Activated naive CD8-positive, alpha-beta T cell treated with anti-CD3 and anti-CD28 coated beads for 36 hours (primary cell): ENCODE results near the gene YY2. TPM values are rescaled to one million over a fixed set of nuclear protein-coding genes. Genes with fewer than 3 reads are reported as not detected.
A peak's percentile ranks its signal among the peaks of the same experiment; 100 is the strongest.
"Not testable (repeated sequence)": the region's sequence is repeated elsewhere in the genome, so short reads cannot be mapped to it uniquely, and the experiment has no call there.

Experiments used
- DNase-seq: peaks from one replicate; pipeline ENCODE4 v3.0.0; 2021
- H3K27ac Mint-ChIP-seq: one replicate; pipeline ENCODE4 v1.8.0; 2022; ENCODE audit warnings: mild to moderate bottlenecking, moderate library complexity, mixed read lengths
- H3K27me3 Mint-ChIP-seq: one replicate; pipeline ENCODE4 v1.8.0; 2022; ENCODE audit warnings: mild to moderate bottlenecking, mixed read lengths
- H3K36me3 Mint-ChIP-seq: one replicate; pipeline ENCODE4 v1.8.0; 2021; ENCODE audit warnings: mild to moderate bottlenecking, mixed read lengths
- H3K4me1 Mint-ChIP-seq: one replicate; pipeline ENCODE4 v1.8.0; 2021; ENCODE audit warnings: mixed read lengths
- H3K4me3 Mint-ChIP-seq: one replicate; pipeline ENCODE4 v1.8.0; 2022; ENCODE audit warnings: mild to moderate bottlenecking, moderate library complexity, mixed read lengths
- H3K9me3 Mint-ChIP-seq: one replicate; pipeline ENCODE4 v1.8.0; 2022; ENCODE audit warnings: mixed read lengths
- total RNA-seq, 2 experiments: library from RNA; stranded (reverse); gene quantifications; one replicate each; pipeline ENCODE4 v1.2.3, GENCODE V29; 2021

The YY2 gene
- total RNA-seq = 1 to 10 TPM; 2.5 TPM

DNA sequence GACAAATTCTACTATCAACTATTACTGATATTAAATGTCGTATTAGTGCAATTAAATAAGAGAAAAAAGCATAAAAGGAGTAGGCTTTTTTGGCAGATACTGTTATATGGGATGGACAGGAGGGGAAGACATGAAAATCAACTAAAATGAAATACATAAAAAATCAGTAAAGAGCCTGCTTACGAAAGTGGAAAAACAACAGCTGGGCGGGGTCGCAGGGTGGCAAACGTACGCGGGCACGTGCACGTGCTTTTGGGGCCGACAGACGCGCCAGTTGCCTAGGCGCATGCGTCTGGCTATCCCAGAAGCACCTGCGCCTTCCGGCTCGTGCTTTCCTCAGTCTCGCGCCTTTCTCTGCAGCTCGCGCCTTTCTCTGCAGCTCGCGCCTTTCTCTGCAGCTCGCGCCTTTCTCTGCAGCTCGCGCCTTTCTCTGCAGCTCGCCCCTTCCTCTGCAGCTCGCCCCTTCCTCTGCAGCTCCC, at the start of gene YY2:
YY2 (plus strand) TSS at position 51 of the 479 bp plus-strand sequence. CDS start 498 bp downstream, outside the sequence.
- no peaks in the 10 kb centered on the region for H3K9me3 Mint-ChIP-seq
- no peak within 1 kb of the TSS for H3K27ac Mint-ChIP-seq
- H3K4me3 Mint-ChIP-seq = no peak within 1 kb of the TSS
- no peak for DNase-seq
- H3K27me3 Mint-ChIP-seq = no peaks in the 10 kb centered on the region
- H3K36me3 Mint-ChIP-seq = peaks cover 8% of the 10 kb centered on the region
- no peaks in the 10 kb centered on the region for H3K4me1 Mint-ChIP-seq

DNA sequence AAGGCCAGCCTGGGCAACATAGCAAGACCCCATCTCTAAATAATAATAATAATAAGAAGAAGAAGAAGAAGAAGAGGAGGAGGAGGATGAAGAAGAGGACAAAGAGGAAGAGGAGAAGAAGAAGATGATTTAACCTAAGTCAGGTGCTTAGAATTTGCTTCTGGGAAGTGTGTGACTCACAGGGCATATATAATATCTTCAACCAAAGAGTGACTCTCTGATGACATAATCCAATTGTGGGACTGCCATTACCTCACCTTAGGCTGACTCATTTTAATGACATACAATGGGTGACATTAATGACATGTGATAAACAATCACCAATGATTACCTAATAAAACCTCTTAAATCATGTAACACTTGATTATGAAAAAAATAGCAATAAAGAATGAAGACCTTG, 49.1 kb upstream of the YY2 start:
- H3K27ac Mint-ChIP-seq = no peak overlapping the region
- peaks cover 2% of the 10 kb centered on the region for H3K36me3 Mint-ChIP-seq
- H3K9me3 Mint-ChIP-seq = peaks cover 2% of the 10 kb centered on the region
- H3K4me1 Mint-ChIP-seq = no peaks in the 10 kb centered on the region
- H3K27me3 Mint-ChIP-seq = peaks cover 4% of the 10 kb centered on the region
- H3K4me3 Mint-ChIP-seq = no peak overlapping the region
- no peak for DNase-seq

DNA sequence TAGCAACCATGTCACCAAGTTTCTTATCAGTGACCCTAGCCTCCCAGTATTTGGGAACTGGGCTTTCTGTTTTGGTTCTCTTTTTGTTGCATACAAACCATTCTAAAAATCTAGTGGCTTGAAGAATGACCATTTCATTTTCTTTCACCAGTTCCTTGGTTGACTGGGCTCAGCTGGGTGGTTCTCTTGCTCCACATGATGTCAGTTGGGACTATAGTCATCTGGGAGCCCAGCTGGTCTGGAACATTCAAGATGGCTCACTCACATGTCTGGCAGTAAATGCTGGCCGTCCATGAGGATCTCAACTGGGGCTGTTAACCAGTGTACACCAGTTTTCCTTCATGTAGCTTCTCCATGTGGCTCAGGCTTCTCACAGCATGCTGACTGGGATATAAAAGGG, 44.0 kb upstream of the YY2 start:
- Mint-ChIP-seq H3K9me3 (peaks cover 2% of the 10 kb centered on the region), H3K36me3 (peaks cover 2% of the 10 kb centered on the region), H3K4me1 (no peaks in the 10 kb centered on the region), H3K27me3 (no peaks in the 10 kb centered on the region), H3K27ac (no peak overlapping the region), H3K4me3 (no peak overlapping the region)
- DNase-seq = no peak

- H3K36me3 Mint-ChIP-seq = peaks cover 2% of the 10 kb centered on the region
- DNase-seq = no peak
- H3K4me3 Mint-ChIP-seq = no peak overlapping the region
- peaks cover 2% of the 10 kb centered on the region for H3K9me3 Mint-ChIP-seq
- no peaks in the 10 kb centered on the region for H3K4me1 Mint-ChIP-seq
- no peaks in the 10 kb centered on the region for H3K27me3 Mint-ChIP-seq
- no peak overlapping the region for H3K27ac Mint-ChIP-seq
Observed at GRCh38 chrX:21812628-21813027, 43.2 kb upstream of the YY2 start.

- no peak overlapping the region for H3K4me3 Mint-ChIP-seq
Observed at GRCh38 chrX:21813612-21814368, 42.0 kb upstream of the YY2 start.

DNA sequence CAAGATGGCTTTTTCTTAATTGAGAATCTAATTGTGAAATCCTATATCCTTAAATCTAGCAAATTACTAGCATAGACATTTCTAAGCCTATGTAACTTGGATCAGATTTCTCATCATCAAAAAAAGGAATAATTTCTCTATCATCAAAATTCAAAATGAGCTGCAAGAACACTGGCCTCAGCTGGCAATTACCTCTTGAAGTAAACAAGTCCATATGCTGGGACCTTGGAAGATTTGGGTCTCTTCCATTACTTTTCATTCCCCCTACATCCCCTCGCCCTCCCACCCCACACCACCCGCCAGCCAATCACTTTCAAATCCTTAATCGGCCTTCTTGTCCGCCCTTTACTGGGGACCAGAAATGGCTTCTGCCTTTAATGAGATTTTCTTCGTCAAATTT, 39.7 kb upstream of the YY2 start:
- no peak for DNase-seq
- Mint-ChIP-seq H3K27ac (no peak overlapping the region), H3K4me3 (no peak overlapping the region), H3K9me3 (peaks cover 2% of the 10 kb centered on the region), H3K36me3 (peaks cover 2% of the 10 kb centered on the region), H3K27me3 (no peaks in the 10 kb centered on the region), H3K4me1 (no peaks in the 10 kb centered on the region)

More at GRCh38 chrX:21813612-21814368, 42.0 kb upstream of the YY2 start:
- Mint-ChIP-seq H3K9me3 (peaks cover 2% of the 10 kb centered on the region), H3K27me3 (no peaks in the 10 kb centered on the region), H3K27ac (no peak overlapping the region), H3K4me1 (no peaks in the 10 kb centered on the region), H3K36me3 (peaks cover 2% of the 10 kb centered on the region)
- no peak for DNase-seq

DNA sequence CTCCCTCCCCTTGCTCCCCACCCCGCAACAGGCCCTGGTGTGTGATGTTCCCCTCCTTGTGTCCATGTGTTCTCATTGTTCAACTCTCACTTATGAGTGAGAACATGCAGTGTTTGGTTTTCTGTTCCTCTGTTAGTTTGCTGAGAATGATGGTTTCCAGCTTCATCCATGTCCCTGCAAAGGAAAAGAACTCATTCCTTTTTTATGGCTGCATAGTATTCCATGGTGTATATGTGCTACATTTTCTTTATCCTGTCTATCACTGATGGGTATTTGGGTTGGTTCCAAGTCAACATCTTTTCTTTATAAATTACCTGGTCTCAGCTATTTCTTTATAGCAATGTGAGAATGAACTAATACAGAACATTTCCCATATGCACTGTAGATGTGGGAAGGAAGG, 35.6 kb upstream of the YY2 start:
- not testable (repeated sequence) for H3K27ac Mint-ChIP-seq, H3K9me3 Mint-ChIP-seq

GRCh38 chrX:21821875-21822274, 33.9 kb upstream of the YY2 start:
- no peak overlapping the region for H3K4me3 Mint-ChIP-seq
- H3K27me3 Mint-ChIP-seq = no peaks in the 10 kb centered on the region
- H3K36me3 Mint-ChIP-seq = no peaks in the 10 kb centered on the region
- H3K27ac Mint-ChIP-seq = no peak overlapping the region
- DNase-seq = no peak
- H3K4me1 Mint-ChIP-seq = no peaks in the 10 kb centered on the region
- H3K9me3 Mint-ChIP-seq = no peaks in the 10 kb centered on the region

More for the DNA sequence above, 35.6 kb upstream of the YY2 start:
- not testable (repeated sequence) for H3K27me3 Mint-ChIP-seq, H3K36me3 Mint-ChIP-seq, H3K4me1 Mint-ChIP-seq, H3K4me3 Mint-ChIP-seq, DNase-seq

- no peaks in the 10 kb centered on the region for H3K27me3 Mint-ChIP-seq
- H3K36me3 Mint-ChIP-seq = no peaks in the 10 kb centered on the region
- H3K9me3 Mint-ChIP-seq = no peaks in the 10 kb centered on the region
- H3K27ac Mint-ChIP-seq = no peak overlapping the region
- no peak for DNase-seq
- H3K4me1 Mint-ChIP-seq = no peaks in the 10 kb centered on the region
- no peak overlapping the region for H3K4me3 Mint-ChIP-seq
Observed at GRCh38 chrX:21831496-21831895, 24.3 kb upstream of the YY2 start.

DNA sequence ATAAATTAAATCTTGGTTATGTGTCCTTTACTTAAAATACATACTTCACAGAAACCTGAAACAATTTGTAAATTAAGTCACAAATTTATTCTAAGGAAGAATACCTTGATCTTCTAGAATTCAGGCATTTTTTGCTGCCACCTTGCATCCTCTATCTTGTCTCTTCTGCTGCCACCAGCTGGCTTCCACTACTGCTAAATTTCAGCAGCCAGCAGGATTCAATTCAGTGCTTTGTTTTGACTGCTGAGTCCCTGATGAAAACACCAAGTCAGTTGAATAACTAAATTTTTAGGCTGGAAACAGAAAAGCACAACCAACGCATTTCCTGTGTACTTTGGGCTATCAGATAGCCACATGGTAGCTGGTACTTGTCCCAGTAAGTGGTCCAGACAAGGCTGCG, 18.7 kb upstream of the YY2 start:
- Mint-ChIP-seq H3K27me3 (no peaks in the 10 kb centered on the region), H3K4me1 (peaks cover 9% of the 10 kb centered on the region), H3K36me3 (peaks cover 3% of the 10 kb centered on the region), H3K27ac (no peak overlapping the region), H3K9me3 (no peaks in the 10 kb centered on the region), H3K4me3 (no peak overlapping the region)
- DNase-seq = no peak

DNA sequence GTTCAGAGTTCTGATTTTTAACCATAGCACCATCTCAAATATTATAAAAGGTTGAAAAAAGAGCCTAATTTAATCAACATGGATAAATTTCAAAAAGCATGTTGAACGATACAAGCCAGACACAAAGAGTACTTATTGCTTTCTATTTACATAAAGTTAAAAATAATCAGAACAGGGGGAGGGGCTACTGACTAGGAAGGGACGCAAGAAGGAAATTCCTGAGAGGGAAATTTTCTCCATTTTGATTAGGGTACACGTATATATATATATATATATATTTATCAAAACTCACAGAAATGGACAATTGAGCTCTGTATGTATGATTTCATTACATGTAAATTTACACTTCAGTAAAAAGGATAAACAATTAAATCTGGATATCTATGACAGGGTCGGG, 16.9 kb upstream of the YY2 start:
- peaks cover 9% of the 10 kb centered on the region for H3K4me1 Mint-ChIP-seq
- H3K36me3 Mint-ChIP-seq = peaks cover 3% of the 10 kb centered on the region
- peak overlapping the region; percentile 88 for H3K4me3 Mint-ChIP-seq

GRCh38 chrX:21839334-21840192, 16.2 kb upstream of the YY2 start, which contains the start of gene MBTPS2:
Gene MBTPS2, plus strand, starts transcription at chrX:21839617. Its CDS starts 118 bp downstream, at chrX:21839735.
- H3K9me3 Mint-ChIP-seq = no peaks in the 10 kb centered on the region
- peak within 1 kb of the TSS; percentile 90 for H3K27ac Mint-ChIP-seq
- H3K4me1 Mint-ChIP-seq = peaks cover 9% of the 10 kb centered on the region
- H3K27me3 Mint-ChIP-seq = no peaks in the 10 kb centered on the region
- H3K4me3 Mint-ChIP-seq = peak within 1 kb of the TSS; percentile 88
- H3K36me3 Mint-ChIP-seq = peaks cover 3% of the 10 kb centered on the region
- DNase-seq = peak; percentile 80

More for the DNA sequence above, 16.9 kb upstream of the YY2 start:
- no peaks in the 10 kb centered on the region for H3K9me3 Mint-ChIP-seq
- H3K27me3 Mint-ChIP-seq = no peaks in the 10 kb centered on the region
- no peak for DNase-seq
- peak overlapping the region; percentile 90 for H3K27ac Mint-ChIP-seq

DNA sequence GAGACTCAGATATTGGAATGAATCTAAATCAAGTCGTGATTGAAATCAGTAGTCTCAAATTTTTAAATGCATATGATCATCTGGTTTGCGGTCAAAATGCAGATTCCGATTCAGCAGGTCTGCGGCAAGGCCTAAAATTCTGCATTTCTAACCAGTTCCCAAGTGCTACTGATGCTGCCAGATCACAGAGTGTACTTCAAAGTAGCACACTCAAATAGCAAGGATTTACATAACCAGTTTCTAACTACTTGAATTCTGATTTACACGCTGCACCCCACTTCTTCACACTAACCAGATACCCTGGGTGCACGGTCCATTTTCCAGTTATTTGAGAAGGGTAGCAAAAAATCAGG, 15.6 kb upstream of the YY2 start:
- peak overlapping the region; percentile 88 for H3K4me3 Mint-ChIP-seq

GRCh38 chrX:21843179-21843578, 12.6 kb upstream of the YY2 start:
- Mint-ChIP-seq H3K4me3 (no peak overlapping the region), H3K27me3 (no peaks in the 10 kb centered on the region), H3K27ac (no peak overlapping the region), H3K9me3 (no peaks in the 10 kb centered on the region), H3K36me3 (peaks cover 10% of the 10 kb centered on the region), H3K4me1 (peaks cover 9% of the 10 kb centered on the region)
- DNase-seq = no peak

More for the DNA sequence above, 15.6 kb upstream of the YY2 start:
- H3K36me3 Mint-ChIP-seq = peaks cover 4% of the 10 kb centered on the region
- peak overlapping the region; percentile 90 for H3K27ac Mint-ChIP-seq
- no peaks in the 10 kb centered on the region for H3K27me3 Mint-ChIP-seq
- peaks cover 9% of the 10 kb centered on the region for H3K4me1 Mint-ChIP-seq
- DNase-seq = peak; percentile 3
- no peaks in the 10 kb centered on the region for H3K9me3 Mint-ChIP-seq

DNA sequence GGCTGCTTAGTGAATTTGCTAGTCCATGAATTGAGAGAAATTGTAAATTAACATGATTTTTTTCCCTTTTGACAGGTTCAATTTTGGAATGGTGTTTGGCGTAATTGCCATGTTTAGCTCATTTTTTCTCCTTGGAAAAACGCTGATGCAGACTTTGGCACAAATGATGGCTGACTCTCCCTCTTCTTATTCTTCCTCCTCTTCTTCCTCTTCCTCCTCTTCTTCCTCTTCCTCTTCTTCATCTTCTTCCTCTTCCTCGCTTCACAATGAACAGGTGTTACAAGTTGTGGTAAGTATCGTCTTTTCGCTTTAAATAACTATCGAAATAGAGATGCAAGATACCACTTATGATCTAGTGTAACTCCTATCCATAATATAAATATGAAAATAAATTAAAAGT, 10.7 kb upstream of the YY2 start:
- no peaks in the 10 kb centered on the region for H3K27me3 Mint-ChIP-seq
- no peak overlapping the region for H3K27ac Mint-ChIP-seq

More for the DNA sequence above, 10.7 kb upstream of the YY2 start:
- Mint-ChIP-seq H3K36me3 (peaks cover 10% of the 10 kb centered on the region), H3K9me3 (no peaks in the 10 kb centered on the region), H3K4me1 (peaks cover 6% of the 10 kb centered on the region), H3K4me3 (no peak overlapping the region)
- DNase-seq = no peak
